Measurements from ENCODE around the gene COQ8B.

The COQ8B gene

DNA sequence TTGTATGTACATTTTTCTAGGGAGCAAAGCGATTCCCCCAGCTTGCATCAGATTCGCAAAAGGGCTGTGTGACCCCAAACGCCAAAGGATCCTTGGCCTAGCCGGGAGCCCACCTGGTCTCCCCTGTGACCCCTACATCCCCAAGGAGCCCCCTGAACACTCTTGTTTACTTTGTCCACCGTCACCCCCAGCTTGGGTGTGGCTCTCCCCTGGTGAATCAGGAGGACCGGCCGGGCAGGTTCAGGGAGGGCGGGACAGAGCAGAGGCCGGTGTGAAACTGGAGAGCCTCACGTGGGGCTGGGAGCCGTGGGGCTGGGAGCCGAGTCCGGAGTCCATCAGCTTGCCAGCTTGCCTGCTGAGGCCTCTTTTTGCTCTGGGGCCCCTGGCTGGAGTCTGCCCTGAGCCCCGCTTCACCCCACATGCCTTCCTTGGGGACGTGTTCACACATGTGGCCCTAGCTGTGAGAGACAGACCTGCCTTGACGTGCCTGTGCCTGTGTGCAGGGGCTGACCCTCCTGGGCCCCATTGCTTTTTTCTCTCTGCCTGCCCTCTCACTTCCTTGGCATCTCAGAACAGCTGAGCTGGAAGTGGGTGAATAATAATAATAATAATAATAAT lies 2.2 kb upstream of the COQ8B start:
- TF ChIP-seq PPARA (CRISPR knock-in tag; IDR thresholded peaks at IDR 0.05; ENCODE audit: borderline replicate concordance) (no peak), BACH2 (CRISPR knock-in tag; IDR thresholded peaks at IDR 0.05; ENCODE audit: borderline replicate concordance) (no peak), SNAI2 (CRISPR knock-in tag; IDR thresholded peaks at IDR 0.05) (no peak), CREB5 (CRISPR knock-in tag; IDR thresholded peaks at IDR 0.05; ENCODE audit: low read depth) (no peak), ESRRG (CRISPR knock-in tag; IDR thresholded peaks at IDR 0.05) (no peak), GLIS3 (CRISPR knock-in tag; IDR thresholded peaks at IDR 0.05) (no peak), CSDC2 (CRISPR knock-in tag; IDR thresholded peaks at IDR 0.05) (no peak), TOX (CRISPR knock-in tag; IDR thresholded peaks at IDR 0.05; ENCODE audit: borderline replicate concordance) (no peak), ZC3H10 (CRISPR knock-in tag; IDR thresholded peaks at IDR 0.05) (no peak), TCF4 (CRISPR knock-in tag; IDR thresholded peaks at IDR 0.05; ENCODE audit: borderline replicate concordance) (no peak), OSR1 (CRISPR knock-in tag; IDR thresholded peaks at IDR 0.05) (no peak), CSRNP3 (CRISPR knock-in tag; IDR thresholded peaks at IDR 0.05) (no peak)
- TF ChIP-seq, protein P1, sequence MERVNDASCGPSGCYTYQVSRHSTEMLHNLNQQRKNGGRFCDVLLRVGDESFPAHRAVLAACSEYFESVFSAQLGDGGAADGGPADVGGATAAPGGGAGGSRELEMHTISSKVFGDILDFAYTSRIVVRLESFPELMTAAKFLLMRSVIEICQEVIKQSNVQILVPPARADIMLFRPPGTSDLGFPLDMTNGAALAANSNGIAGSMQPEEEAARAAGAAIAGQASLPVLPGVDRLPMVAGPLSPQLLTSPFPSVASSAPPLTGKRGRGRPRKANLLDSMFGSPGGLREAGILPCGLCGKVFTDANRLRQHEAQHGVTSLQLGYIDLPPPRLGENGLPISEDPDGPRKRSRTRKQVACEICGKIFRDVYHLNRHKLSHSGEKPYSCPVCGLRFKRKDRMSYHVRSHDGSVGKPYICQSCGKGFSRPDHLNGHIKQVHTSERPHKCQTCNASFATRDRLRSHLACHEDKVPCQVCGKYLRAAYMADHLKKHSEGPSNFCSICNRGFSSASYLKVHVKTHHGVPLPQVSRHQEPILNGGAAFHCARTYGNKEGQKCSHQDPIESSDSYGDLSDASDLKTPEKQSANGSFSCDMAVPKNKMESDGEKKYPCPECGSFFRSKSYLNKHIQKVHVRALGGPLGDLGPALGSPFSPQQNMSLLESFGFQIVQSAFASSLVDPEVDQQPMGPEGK (CRISPR knock-in tag; IDR thresholded peaks at IDR 0.05; ENCODE audit: borderline replicate concordance), result no peak
- ATAC-seq, result no peak

DNA sequence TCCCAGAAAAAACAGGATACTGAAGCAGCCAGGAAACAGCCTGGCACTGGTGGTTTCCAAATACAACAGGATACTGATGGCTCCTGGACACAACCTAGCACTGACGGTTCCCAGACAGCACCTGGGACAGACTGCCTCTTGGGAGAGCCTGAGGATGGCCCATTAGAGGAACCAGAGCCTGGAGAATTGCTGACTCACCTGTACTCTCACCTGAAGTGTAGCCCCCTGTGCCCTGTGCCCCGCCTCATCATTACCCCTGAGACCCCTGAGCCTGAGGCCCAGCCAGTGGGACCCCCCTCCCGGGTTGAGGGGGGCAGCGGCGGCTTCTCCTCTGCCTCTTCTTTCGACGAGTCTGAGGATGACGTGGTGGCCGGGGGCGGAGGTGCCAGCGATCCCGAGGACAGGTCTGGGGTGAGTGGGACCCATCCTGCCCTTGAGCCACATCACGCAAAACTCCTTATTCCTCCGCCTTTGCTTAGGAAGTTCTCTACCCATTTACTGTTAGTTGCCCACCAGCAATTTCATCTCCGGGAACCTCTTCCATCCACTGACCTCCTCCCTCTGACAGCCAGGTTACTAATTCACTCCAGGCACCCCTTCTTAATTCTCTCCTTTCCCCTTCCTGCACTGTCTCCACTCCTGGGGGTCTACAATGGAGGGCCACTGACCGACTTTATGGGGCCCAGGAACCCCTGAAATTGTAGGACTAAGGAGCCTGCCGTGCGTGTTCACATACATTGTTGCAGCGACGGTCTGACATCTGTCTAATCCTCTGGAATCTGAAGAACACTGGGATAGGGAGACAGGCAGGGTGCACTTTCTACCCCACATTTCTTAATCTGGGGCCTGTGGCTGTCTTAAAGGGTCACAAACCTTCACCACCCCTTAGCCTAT lies 1.4 kb upstream of the COQ8B start:
- TF ChIP-seq RARB (CRISPR knock-in tag; IDR thresholded peaks at IDR 0.05) (no peak), SNAI2 (CRISPR knock-in tag; IDR thresholded peaks at IDR 0.05) (no peak), CREB5 (CRISPR knock-in tag; IDR thresholded peaks at IDR 0.05; ENCODE audit: low read depth) (no peak), ZNF8 (CRISPR knock-in tag; IDR thresholded peaks at IDR 0.05) (no peak), ZNF70 (CRISPR knock-in tag; IDR thresholded peaks at IDR 0.05) (no peak), ISL1 (CRISPR knock-in tag; IDR thresholded peaks at IDR 0.05) (no peak), ZFP3 (CRISPR knock-in tag; IDR thresholded peaks at IDR 0.05) (no peak), POU6F1 (CRISPR knock-in tag; IDR thresholded peaks at IDR 0.05; ENCODE audit: borderline replicate concordance, low read depth) (no peak), ESRRG (CRISPR knock-in tag; IDR thresholded peaks at IDR 0.05) (no peak), ZFP30 (CRISPR knock-in tag; IDR thresholded peaks at IDR 0.05) (no peak), ARNTL (CRISPR knock-in tag; IDR thresholded peaks at IDR 0.05; ENCODE audit: borderline replicate concordance, low read depth) (no peak), OSR1 (CRISPR knock-in tag; IDR thresholded peaks at IDR 0.05) (no peak), CSDC2 (CRISPR knock-in tag; IDR thresholded peaks at IDR 0.05) (no peak), PPARA (CRISPR knock-in tag; IDR thresholded peaks at IDR 0.05; ENCODE audit: borderline replicate concordance) (no peak)
- TF ChIP-seq, protein P2, sequence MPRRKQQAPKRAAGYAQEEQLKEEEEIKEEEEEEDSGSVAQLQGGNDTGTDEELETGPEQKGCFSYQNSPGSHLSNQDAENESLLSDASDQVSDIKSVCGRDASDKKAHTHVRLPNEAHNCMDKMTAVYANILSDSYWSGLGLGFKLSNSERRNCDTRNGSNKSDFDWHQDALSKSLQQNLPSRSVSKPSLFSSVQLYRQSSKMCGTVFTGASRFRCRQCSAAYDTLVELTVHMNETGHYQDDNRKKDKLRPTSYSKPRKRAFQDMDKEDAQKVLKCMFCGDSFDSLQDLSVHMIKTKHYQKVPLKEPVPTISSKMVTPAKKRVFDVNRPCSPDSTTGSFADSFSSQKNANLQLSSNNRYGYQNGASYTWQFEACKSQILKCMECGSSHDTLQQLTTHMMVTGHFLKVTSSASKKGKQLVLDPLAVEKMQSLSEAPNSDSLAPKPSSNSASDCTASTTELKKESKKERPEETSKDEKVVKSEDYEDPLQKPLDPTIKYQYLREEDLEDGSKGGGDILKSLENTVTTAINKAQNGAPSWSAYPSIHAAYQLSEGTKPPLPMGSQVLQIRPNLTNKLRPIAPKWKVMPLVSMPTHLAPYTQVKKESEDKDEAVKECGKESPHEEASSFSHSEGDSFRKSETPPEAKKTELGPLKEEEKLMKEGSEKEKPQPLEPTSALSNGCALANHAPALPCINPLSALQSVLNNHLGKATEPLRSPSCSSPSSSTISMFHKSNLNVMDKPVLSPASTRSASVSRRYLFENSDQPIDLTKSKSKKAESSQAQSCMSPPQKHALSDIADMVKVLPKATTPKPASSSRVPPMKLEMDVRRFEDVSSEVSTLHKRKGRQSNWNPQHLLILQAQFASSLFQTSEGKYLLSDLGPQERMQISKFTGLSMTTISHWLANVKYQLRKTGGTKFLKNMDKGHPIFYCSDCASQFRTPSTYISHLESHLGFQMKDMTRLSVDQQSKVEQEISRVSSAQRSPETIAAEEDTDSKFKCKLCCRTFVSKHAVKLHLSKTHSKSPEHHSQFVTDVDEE (CRISPR knock-in tag; IDR thresholded peaks at IDR 0.05), result no peak
- TF ChIP-seq, protein P1 (CRISPR knock-in tag; IDR thresholded peaks at IDR 0.05; ENCODE audit: borderline replicate concordance), result no peak
- no peak for ATAC-seq

Data from SK-N-SH treated with all-trans-retinoic acid at 6 μM for 48 hours (cell line).